ENCODE results near the gene COL7A1. TPM values are rescaled to one million over a fixed set of nuclear protein-coding genes. Genes with fewer than 3 reads are reported as not detected.
A peak's percentile ranks its signal among the peaks of the same experiment; 100 is the strongest.

The COL7A1 gene
- total and polyA plus RNA-seq, 2 donors from 2014 or later, result 13.1 to 14.4 TPM

DNA sequence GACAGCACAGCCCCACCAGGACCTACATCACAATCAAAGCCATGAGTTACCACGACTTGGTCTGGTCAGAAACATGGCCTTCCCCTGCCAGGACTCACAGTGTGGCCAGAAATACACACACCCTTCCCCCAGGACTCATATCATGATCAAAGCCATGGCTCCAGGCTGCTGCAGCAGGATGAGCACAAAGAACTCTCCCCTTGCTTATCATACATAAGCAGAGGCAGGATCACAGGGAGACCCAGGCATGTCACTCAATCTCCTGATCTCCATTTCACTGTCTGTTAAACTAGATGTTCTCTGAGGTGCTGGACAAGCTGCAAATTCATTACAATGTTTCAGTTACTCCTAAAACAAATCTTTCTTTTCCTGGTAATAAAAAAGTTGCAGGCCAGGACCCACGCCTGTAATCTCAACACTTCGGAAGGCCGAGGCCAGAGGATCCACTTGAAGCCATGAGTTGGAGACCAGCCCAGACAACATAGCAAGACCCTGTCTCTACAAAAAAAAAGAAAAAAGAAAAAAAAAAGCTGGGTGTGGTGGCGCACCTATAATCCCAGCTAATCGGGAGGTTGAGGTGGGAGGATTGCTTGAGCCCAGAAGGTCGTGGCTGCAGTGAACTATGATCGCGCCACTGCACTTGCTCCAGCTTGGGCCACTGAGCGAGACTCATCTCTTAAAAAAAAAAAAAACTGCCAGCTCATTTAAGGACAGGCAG, 39.7 kb downstream of the COL7A1 start:
- intact Hi-C loops (cut with DNase I), result no loop called here
- H3K4me3 ChIP-seq (ENCODE audit: low read length in 3 of 3), result no peak overlapping the region

DNA sequence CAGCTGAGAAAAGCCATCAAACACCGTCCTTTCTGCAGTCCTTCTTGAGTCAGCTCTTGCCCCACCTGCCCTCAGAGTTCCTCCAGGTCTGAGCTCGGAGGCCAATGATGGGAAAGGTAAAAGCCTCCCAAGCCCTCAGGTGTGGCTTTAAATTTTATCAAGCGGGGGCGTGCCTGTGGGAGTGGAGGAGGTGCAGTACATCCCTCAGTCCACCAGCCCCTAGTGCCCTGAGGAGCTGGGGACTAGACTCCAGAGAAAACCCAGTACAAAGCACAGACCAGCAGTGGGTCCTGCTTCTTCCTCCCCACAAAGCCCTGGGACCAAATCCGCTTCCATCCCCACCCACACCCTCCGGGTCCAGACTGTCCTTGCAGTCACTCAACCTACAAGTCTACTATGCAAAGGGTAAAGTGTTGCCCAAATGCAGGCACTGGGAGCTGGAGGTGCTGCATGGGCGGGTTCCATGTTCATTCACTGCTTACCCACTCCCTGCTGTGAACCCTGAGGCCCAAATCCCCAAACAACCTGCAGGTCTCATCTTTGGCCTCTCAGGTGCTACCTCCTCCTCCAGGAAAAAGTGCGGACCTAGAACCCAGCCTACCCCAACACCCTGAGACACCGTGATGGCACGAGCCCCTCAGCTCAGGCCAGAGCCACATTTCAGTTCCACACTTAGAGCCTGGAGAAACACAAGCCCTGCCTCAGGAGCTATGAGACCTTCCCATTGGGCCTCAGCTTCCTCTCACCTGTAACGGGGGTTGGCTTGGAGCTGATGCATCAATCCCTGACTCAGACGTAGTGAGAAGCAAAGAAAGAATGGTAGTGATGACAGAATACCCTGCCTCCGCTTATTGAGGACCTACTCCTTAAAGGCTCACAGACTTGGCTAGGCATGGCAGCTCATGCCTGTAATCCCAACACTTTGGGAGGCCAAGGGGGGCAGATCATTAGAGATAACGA, 41.0 kb downstream of the COL7A1 start:
- no peaks in the 10 kb centered on the region for H3K9me3 ChIP-seq (ENCODE audit: control insufficient read depth in 2 of 3, insufficient read depth in 1 of 3, low read length in 3 of 3)
- no peaks in the 10 kb centered on the region for H3K36me3 ChIP-seq (ENCODE audit: control insufficient read depth in 2 of 3, insufficient read depth in 3 of 3, low read length in 3 of 3)
- no peak overlapping the region for H3K9ac ChIP-seq (ENCODE audit: low read length in 3 of 3)
- H3K4me1 ChIP-seq (ENCODE audit: control insufficient read depth in 2 of 3, insufficient read depth in 2 of 3, low read depth in 1 of 3, low read length in 3 of 3), result peaks cover 0 to 6% (median 0%) of the 10 kb centered on the region in 3 donors
- DNase-seq (peak in 2 of 5 donors; percentile 35 to 44), FAIRE-seq (no peak)
- intact Hi-C loops (cut with DNase I), result no loop called here
- H3K27ac ChIP-seq (ENCODE audit: low read depth in 2 of 2, low read length in 2 of 2), result no peak overlapping the region
- TF ChIP-seq, protein P1, sequence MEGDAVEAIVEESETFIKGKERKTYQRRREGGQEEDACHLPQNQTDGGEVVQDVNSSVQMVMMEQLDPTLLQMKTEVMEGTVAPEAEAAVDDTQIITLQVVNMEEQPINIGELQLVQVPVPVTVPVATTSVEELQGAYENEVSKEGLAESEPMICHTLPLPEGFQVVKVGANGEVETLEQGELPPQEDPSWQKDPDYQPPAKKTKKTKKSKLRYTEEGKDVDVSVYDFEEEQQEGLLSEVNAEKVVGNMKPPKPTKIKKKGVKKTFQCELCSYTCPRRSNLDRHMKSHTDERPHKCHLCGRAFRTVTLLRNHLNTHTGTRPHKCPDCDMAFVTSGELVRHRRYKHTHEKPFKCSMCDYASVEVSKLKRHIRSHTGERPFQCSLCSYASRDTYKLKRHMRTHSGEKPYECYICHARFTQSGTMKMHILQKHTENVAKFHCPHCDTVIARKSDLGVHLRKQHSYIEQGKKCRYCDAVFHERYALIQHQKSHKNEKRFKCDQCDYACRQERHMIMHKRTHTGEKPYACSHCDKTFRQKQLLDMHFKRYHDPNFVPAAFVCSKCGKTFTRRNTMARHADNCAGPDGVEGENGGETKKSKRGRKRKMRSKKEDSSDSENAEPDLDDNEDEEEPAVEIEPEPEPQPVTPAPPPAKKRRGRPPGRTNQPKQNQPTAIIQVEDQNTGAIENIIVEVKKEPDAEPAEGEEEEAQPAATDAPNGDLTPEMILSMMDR (IDR thresholded peaks at IDR 0.05; ENCODE audit: borderline replicate concordance, extremely low read depth, insufficient read depth), result no peak
- H3K4me3 ChIP-seq (ENCODE audit: low read length in 3 of 3), result no peak overlapping the region
- no peaks in the 10 kb centered on the region for H3K27me3 ChIP-seq (ENCODE audit: control insufficient read depth, insufficient read depth, low read length)

More for the DNA sequence above, 39.7 kb downstream of the COL7A1 start:
- TF ChIP-seq, protein P1 (IDR thresholded peaks at IDR 0.05; ENCODE audit: borderline replicate concordance, extremely low read depth, insufficient read depth), result no peak
- H3K9me3 ChIP-seq (ENCODE audit: control insufficient read depth in 2 of 3, insufficient read depth in 1 of 3, low read length in 3 of 3), result no peaks in the 10 kb centered on the region
- H3K9ac ChIP-seq (ENCODE audit: low read length in 3 of 3), result peak overlapping the region in 1 of 3 donors; percentile 4
- H3K4me1 ChIP-seq (ENCODE audit: control insufficient read depth in 2 of 3, insufficient read depth in 2 of 3, low read depth in 1 of 3, low read length in 3 of 3), result peaks cover 0 to 18% (median under 1%) of the 10 kb centered on the region in 3 donors
- H3K36me3 ChIP-seq (ENCODE audit: control insufficient read depth in 2 of 3, insufficient read depth in 3 of 3, low read length in 3 of 3), result no peaks in the 10 kb centered on the region
- H3K27me3 ChIP-seq (ENCODE audit: control insufficient read depth, insufficient read depth, low read length), result no peaks in the 10 kb centered on the region
- FAIRE-seq, result no peak
- no peak overlapping the region for H3K27ac ChIP-seq (ENCODE audit: low read depth in 2 of 2, low read length in 2 of 2)
- no peak for DNase-seq

DNA sequence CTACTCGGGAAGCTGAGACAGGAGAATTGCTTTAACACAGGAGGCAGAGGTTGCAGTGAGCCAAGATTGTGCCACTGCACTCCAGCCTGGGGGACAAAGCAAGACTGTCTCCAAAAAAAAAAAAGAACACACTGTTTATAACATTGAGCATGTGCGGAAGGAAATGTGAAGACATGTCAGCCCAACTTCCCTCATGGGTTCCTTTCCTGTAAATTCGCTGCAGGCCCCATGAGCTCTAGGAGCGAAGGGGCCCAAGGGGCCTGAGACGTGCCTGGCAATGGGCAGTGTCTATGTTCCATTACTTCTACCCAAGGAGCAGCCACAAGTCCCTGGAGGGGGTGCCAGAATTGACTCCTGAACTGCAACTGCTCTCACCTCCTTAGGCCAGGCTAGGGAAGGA, 41.8 kb downstream of the COL7A1 start:
- no peak overlapping the region for H3K4me3 ChIP-seq (ENCODE audit: low read length in 3 of 3)
- no peak overlapping the region for H3K9ac ChIP-seq (ENCODE audit: low read length in 3 of 3)
- H3K4me1 ChIP-seq (ENCODE audit: control insufficient read depth in 2 of 3, insufficient read depth in 2 of 3, low read depth in 1 of 3, low read length in 3 of 3), result peaks cover 0 to 4% (median 2%) of the 10 kb centered on the region in 3 donors
- no peaks in the 10 kb centered on the region for H3K9me3 ChIP-seq (ENCODE audit: control insufficient read depth in 2 of 3, insufficient read depth in 1 of 3, low read length in 3 of 3)
- H3K36me3 ChIP-seq (ENCODE audit: control insufficient read depth in 2 of 3, insufficient read depth in 3 of 3, low read length in 3 of 3), result no peaks in the 10 kb centered on the region
- FAIRE-seq (no peak), DNase-seq (peak in 2 of 5 donors; percentile 26 to 28)
- H3K27me3 ChIP-seq (ENCODE audit: control insufficient read depth, insufficient read depth, low read length), result no peaks in the 10 kb centered on the region
- intact Hi-C loops (cut with DNase I), result no loop called here
- TF ChIP-seq, protein P1 (IDR thresholded peaks at IDR 0.05; ENCODE audit: borderline replicate concordance, extremely low read depth, insufficient read depth), result no peak
- no peak overlapping the region for H3K27ac ChIP-seq (ENCODE audit: low read depth in 2 of 2, low read length in 2 of 2)
